HL-60/S4 treated with retinoic acid at 250 ng/mL for 4 days and 3 days (cell line): ENCODE measurements around the gene FLYWCH1.

Experiments used
- in situ Hi-C: fragments of 300-500 bp; cut with MboI; formaldehyde crosslinking; loops from 2 replicates; pipeline ENCODE4 v1.7.0; 2022; ENCODE audit warnings: low sequenced_read_pairs

The FLYWCH1 gene, protein sequence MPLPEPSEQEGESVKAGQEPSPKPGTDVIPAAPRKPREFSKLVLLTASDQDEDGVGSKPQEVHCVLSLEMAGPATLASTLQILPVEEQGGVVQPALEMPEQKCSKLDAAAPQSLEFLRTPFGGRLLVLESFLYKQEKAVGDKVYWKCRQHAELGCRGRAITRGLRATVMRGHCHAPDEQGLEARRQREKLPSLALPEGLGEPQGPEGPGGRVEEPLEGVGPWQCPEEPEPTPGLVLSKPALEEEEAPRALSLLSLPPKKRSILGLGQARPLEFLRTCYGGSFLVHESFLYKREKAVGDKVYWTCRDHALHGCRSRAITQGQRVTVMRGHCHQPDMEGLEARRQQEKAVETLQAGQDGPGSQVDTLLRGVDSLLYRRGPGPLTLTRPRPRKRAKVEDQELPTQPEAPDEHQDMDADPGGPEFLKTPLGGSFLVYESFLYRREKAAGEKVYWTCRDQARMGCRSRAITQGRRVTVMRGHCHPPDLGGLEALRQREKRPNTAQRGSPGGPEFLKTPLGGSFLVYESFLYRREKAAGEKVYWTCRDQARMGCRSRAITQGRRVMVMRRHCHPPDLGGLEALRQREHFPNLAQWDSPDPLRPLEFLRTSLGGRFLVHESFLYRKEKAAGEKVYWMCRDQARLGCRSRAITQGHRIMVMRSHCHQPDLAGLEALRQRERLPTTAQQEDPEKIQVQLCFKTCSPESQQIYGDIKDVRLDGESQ

DNA sequence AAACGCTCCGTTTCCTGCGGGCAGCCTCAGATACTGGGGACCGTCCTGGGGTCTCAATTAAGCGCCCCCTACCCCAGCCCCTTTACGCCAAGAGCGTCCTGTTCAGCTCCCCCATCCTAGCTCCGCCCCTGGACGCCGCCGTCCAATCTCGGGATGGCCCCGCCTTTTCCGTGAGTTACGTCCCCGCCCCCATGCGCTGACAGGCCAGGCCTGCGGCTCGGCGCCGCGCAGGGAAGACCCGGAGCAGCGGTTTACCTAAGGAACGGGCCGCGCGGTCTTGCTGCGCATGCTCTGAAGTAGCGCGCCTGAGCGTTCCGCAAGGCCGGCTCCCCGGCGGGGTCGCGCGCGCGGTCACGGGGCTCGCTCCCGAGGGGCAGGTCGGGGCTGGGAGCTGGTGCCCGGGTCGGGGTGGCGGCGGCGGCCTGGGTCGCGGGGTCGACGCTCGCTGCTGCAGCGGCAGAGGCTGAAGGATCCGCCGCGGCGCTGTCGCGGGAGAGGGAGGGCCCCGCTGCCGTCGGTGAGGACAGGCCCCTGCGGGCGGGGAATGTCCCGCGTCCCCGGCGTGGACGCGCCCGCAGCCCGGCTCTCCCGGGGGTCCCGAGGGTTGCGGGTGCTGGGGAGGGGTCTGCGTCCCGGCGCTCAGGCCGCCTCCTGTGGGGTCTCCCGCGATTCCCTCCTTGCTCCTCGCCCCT is at the start of gene FLYWCH1:
Gene FLYWCH1 (plus strand): TSS at position 294 of the 692 bp plus-strand sequence. CDS start 17,755 bp downstream, outside the sequence.
- in situ Hi-C loops = no loop called here

DNA sequence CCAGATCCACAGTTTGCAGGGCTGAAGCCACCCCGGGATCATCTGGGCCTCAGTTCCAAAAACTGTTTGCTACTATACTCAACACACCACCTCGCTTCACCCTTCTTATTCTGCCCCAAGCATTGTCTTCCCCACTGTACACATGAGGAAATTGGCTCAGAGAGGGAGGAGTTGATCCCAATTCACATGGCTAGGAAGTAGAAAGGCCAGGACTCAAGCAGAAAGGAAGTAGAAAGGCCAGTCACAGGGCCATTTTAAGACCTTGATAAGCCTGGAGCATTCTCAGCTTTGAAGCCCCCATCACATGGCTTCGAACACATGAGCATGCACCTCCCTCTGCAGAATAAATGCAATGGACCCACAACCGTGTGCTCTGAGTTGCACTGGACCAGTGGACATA is 46.1 kb upstream of the FLYWCH1 start:
- in situ Hi-C loops = no loop called here

GRCh38 chr16:2866431-2866830 is 45.3 kb upstream of the FLYWCH1 start:
- in situ Hi-C loops = no loop called here

DNA sequence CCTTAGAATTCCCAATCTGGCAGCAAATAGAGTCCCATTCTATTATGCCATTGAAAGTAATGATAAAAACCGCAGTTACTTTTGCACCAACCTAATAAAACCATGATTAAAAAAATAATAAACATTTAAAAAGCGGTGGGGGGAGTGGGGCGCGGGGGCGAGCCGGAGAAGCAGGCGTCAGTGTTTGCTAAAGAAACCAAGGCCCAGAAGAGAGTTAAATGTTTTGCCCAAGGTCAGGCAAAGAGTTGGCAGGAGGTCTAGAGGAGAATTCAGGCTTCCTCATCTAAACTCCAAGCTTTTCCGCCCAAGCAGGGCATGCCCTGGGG is 44.1 kb upstream of the FLYWCH1 start:
- in situ Hi-C loops = no loop called here

GRCh38 chr16:2867987-2868789 is 43.5 kb upstream of the FLYWCH1 start:
- in situ Hi-C loops = no loop called here

DNA sequence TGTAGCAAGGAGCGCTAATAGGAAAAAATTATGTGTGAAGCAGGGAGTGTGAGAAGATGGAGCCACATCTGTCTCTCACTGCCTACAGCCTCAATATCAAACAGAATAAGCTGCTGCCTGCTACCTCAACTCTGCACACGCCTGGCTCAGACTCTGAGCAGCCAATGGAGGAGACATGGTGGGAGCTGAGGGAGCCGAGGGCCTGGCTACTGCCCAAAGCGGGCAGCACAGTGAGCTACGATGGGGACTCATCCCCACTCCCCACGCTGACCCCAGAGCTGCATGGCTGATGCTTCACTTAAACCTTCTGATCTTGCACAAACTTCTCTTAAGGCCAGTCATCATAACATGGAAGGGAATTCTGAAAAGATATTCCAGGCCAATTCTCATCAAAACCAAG is 39.8 kb upstream of the FLYWCH1 start:
- in situ Hi-C loops = no loop called here

GRCh38 chr16:2874032-2874911 is 37.5 kb upstream of the FLYWCH1 start:
- in situ Hi-C loops = no loop called here

GRCh38 chr16:2874912-2875362 is 36.8 kb upstream of the FLYWCH1 start:
- in situ Hi-C loops = no loop called here

GRCh38 chr16:2879854-2880508 is 31.8 kb upstream of the FLYWCH1 start:
- in situ Hi-C loops = no loop called here

GRCh38 chr16:2881783-2882649 is 29.7 kb upstream of the FLYWCH1 start:
- in situ Hi-C loops = no loop called here

GRCh38 chr16:2882650-2883457 is 28.9 kb upstream of the FLYWCH1 start, which contains the start of gene FLYWCH2:
TSS of gene FLYWCH2 (plus strand) at chr16:2883215. CDS start at chr16:2896450, 13,235 bp downstream.
- in situ Hi-C loops = no loop called here

DNA sequence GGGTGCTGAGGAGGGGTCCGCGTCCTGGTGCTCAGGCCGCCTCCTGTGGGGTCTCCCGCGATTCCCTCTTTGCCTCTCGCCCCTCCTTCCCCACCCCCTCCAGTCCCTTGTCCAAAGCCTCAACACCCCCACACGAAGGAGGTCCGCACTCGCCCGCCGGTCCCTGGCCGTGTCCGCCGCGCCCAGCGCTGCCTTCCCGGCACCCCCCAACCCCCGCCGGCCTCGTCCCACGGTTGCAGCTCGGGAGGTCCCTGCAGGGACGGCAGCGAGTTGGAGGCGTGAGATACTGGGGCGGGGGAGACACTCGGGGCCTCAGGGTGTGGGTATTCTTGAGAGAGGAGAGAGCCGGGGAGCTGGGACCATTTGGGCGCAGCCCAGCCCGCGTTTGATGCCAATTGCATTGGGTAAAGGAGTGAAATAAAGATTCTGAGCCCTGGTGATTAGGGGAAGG is 28.2 kb upstream of the FLYWCH1 start:
- in situ Hi-C loops = no loop called here

GRCh38 chr16:2884041-2884451 is 27.7 kb upstream of the FLYWCH1 start:
- in situ Hi-C loops = no loop called here

- in situ Hi-C loops = no loop called here
Measured at GRCh38 chr16:2894231-2894630, 17.5 kb upstream of the FLYWCH1 start.

- in situ Hi-C loops = no loop called here
Measured at GRCh38 chr16:2895813-2896212, 15.9 kb upstream of the FLYWCH1 start.

- in situ Hi-C loops = no loop called here
Measured at GRCh38 chr16:2896480-2897010, 15.2 kb upstream of the FLYWCH1 start.

DNA sequence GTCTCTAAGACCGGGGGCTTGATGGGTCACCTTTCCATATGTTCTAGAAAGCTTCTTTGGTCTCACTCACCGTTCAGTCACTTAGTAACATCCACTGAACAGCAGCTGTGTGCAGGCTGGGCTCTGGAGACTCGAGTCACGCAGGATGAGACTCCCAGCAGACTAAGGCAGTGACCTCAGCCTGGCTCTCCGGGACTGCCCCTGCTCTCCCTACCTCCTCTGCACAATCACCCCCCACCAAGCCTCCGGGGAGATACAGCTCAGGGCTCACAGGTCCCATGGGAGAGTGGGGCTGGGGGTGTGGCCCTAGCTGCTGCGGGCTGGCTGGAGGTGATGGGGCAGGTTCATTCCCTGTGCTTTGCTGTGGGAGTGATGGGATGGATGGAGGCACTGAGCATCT is 14.6 kb upstream of the FLYWCH1 start:
- in situ Hi-C loops = no loop called here
